Fibroblast of skin of abdomen (primary cell): Measurements from ENCODE around the gene FHOD1.

Experiments
- DNase-seq: peaks from one replicate; pipeline ENCODE4 v3.0.0-alpha.2; 2013

The FHOD1 gene

DNA sequence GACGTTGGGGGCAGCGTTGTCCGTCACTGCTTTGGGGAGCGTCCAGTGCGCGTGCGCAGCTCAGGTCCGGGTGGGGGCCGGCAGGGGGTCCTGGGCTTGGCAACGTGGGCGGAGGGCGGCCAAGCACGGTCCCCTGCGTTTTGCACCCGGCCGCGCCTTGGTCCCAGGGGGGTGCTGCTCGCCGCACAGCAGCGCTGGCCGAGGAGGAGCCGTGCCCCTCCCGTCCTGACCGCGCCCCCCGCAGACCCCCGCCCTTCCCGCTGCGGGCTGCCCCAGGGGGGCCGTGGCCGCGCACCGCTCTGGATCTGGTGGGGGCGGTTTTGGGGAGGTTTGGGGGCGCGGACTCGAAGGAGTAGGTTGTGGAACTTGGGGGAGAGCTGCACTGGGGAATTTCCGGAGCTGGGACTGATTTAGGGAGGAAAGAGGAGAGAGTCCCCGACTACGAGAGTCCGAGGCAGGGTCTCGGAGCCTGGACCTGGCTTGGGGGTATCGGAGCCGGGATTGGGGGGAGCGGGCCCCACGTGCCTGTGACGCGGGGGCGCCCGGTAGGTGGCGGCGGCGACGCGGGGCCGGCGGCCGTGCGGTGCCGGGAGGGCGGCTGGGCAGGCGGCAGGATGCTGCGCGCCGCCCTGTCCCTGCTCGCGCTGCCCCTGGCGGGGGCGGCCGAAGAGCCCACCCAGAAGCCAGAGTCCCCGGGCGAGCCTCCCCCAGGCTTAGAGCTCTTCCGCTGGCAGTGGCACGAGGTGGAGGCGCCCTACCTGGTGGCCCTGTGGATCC, 1.3 kb upstream of the FHOD1 start, which contains the start of gene SLC9A5:
TSS of gene SLC9A5 (plus strand) at position 579 of the 777 bp plus-strand sequence. CDS start at position 615, 36 bp downstream.
- DNase-seq, result no peak

DNA sequence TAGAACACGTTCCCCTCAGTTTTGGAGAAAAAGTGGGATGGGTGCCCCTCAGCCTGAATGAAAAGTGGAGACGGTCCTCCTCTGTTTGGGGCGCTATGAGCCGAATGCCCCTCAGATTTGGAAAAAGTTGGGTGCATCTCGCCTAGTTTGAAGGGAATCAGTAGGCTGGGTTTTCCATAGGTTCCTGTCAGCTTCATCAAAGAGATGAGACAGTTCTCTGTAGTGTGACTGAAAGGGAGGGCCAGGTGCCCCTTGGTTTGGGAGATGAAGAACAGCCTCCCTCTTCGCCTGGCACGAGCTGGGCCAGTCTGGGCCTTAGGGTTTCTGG, 756 bp upstream of the FHOD1 start:
- no peak for DNase-seq

DNA sequence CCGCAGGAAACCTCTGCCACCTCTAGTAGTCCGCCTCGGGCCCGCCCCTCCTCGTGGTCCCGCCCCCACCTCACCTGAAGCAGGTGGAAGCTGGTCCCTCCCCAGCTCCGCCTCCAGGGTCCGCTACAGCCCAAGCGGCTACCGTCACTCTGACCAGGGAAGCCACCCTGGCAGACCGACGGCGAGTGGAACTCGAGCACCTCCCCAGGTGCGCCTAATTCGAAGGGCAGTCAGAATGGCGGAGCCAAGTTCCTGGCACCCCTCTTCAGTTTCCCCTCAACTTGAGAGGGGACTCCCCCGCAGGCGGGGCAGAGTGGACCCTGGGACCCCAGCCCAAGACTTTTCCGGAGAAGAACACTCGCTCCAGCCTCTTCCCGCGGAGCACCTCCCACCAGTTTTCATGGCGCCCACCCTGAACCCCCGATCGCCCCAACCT, 507 bp downstream of the FHOD1 start:
- DNase-seq, result no peak

DNA sequence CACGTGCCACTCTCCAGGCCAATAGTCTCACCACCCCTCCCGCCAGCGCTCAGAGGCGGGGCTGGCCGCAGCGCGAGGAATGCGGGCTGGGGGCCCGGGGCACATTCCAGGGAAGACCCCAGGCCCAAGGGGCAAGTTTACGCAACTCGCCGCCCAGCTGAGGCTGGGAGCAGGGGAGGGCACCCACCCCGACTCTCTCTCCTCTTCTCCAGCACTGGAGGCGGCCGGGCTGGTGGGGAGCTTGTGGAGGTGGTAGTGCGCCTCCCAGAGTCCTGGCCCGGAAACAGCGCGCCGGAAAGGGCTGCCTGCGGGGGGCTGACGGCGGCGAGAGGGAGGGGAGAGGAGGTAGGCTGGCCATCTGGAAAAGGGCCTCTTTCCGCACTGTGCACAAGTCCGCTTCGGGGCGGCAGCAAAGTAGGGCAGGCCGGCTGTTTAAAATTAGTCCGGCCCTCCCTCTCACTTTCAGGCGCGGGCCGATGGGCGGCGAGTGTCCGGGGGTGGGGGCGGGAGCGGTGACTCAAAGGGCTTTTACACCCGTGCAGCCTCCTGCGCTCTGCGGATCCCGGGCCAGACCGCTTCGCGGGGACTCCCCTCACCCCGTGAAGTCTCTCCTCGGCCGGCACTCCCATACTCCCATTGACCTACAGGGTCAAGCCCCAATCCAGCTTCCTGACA, 1.1 kb downstream of the FHOD1 start:
- DNase-seq, result peak; percentile 88

DNA sequence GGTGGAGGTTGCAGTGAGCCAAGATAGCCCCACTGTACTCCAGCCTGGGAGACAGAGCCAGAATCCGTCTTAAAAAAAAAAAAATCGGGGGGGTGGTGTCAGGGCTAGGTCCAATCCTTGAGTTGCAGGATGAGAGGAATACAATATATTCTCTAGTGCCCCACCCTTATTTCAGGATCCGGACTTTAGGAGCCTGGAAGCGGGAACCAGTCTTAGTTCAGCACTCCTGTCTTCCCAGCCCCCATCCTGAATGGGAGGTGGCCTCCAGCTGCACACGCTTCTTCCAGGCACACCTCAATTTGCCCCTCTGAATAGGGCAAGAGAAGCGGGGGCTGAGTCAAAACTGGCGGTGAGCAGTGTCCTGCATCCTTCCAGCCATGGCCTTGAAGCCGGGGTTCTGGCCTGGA, 1.6 kb downstream of the FHOD1 start:
- no peak for DNase-seq

DNA sequence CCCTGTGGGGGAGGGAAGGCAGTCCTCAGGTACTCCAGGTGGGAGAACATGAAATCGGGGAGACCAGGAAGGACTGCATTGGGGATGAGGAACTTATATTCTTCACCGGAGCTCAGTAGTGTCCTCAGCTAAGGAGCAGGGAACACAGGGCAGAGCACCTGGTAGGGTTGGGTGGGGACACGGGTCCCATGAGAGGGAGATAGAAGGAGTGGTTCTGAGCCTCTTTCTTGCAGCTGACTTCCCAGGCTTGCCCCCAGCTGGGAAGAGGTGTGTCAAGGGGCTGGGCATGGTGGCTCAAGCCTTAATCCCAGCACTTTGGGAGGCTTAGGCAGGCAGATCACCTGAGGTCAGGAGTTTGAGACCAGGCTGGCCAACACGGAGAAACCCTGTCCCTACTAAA, 2.1 kb downstream of the FHOD1 start:
- DNase-seq, result no peak

DNA sequence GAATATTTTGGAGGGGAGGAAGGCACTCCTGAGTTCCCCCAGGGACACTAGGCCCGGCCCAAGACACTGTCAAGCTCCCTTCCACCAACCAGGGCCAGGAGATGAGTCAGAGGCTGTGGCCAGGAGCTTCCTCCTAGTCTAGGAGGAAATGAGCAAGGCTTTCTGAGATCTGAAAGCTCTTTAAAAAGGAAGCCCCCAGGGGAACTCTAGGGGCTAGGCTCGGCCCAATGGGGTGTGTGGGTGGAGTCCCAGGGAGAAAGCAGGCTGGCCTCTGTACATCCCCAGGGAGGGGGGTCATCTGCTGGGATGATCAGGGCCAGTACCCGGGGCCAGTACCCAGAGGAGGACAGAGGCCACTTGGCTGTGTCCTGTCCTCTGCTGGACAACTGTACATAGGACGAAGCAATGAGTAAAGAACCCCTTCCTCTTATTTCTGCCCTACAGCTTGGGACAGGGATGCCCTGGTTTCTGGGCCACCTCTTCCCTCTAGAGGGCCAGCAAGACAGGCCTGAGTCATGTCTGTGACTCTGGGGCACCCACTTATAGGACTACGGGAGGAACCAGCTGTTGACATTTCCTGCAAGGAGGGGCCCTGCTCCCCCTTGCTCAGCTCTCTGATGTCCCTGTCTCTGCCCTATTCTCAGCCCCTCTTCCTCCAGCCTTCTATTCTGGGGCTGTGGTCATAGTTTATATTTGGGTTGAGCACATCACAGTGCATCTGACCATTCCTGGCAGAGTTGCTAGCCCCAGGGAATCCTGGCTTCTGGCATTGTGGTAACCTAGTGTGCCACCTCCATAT, 2.7 kb downstream of the FHOD1 start:
- peak; percentile 91 for DNase-seq

DNA sequence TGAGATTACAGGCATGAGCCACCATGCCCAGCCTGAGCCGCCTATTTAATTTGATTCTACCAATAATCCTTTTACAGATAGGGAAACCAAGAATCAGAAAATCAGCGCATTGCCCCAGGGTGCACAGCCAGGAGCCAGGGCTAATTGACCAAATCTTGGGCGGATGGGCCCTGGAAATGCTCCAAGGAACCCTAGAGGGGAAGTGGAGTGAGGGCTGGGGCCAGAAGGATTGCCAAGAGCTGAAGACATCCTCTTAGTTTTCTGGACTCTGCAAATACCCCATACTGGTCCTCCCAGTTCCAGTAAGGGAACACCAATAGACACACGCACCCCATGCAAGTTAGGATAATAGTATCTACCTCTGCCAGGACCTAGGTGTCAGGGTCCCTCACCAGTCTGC, 3.8 kb downstream of the FHOD1 start:
- DNase-seq, result no peak

DNA sequence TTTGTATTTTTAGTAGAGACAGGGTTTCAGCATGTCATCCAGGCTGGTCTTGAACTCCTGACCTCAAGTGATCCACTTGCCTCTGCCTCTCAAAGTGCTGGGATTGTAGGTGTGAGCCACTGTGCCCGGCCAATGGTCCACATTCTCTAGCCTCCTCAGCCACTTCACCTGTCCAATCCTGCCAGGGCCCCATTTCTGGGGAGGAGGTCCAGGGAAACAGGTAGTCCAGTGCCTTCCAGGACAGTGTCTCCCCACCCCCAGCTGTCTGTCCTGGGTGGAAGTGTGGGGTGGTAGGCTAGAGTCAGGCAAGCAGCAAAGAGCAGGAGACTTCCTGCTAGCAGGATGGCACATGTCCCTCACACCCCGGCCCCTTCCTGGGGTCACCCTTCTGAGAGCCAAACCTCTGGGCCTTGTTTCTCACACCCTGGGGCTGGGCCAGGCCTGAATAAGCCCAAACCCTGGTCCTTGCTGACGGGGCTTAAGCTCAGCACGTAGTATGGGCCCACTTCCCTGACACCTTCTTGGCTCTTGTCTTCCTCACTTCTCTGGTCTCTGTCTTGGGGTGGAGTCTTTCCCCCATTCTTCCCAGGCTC, 5.0 kb downstream of the FHOD1 start:
- no peak for DNase-seq

DNA sequence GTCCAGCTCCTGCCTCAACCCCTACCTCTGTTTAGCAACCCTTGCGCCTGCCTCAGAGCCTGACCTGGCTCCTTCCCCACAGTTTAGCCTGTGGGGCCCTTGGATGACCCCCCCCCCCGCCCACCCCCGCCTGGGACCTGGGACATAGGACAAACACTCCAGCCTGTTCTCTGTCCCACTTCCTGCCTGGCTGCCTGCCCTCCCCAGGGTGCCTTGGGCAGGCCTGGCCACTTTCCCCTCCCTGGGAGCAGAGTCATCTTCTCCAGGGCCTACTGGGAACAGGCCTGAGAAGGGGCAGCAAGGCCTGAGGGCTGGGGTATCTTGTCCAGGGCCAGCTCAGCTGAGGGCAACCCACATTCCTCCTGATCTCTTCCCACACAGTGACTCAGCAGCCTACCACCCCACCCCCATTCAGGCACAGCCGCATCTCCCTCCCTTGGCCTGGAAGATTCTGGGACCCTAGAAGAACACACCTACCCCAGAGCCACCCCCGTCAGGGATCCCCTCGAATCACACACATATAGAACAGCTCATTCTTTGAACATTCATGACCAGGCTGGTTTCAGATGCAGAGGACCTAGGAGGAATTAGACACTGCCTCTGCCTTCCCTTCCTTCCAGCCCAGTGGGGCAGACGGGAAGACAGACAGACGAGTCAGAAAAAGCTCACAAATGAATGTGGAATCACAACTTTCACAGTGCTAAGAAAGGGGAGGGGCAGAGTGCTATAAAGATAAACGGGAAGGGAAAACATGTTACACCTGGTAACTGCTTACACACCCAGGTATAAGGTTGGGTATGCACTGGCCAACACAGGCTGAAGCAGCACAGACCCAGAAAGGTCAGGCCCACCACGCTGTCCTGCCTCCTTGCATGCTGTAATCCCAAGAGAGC, 6.0 kb downstream of the FHOD1 start:
- DNase-seq, result peak; percentile 84

DNA sequence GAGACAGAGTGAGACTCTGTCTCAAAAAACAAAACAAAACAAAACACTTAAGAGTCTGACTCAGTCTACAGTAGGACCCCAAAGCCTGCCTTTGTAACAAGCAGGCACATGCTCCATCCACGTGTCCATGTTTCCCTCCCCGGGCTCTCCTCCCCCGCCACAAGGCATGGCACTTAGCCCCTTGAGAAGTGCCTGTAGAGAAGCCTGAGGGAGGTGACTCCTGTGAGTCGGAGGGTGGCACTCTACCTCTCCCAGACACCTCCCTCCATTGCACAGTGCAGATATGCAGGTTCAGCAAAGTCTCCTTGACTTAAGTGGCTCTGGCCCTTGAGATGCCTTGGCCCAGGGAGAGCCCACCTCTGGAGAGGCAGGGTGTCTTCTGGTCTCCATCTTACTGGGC, 6.8 kb downstream of the FHOD1 start:
- peak; percentile 37 for DNase-seq

DNA sequence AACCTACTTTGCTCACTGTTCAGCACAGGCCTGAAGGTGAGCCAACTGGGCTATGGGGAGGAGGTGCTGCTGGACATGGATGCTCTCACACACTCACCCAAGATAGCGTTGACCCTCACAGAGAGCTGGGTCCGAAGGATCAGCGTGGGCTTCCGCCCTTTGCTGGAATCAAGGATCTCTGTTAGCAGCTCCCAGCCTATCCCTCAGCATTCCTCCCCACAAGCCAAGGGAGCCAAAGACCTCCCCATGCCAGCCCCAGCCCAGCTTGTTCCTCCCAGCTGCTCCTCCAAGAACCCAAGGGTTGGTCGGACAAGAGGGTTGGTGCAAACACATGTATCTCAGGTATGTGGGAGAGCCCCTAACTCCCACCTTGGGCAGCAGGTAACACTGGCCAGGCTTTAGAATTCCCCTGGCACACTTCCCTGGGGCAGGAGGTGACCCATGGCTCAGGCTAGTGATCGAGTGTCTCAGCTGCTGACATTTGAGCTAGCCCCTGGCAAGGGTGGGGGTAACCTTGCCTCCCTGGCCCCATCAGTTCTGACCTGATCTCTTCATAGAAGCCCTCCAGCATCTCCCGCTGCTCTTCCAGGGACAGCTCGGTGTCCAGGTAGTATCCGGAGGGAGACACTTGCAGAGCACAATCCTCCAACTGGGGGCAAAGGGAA, 8.3 kb downstream of the FHOD1 start:
- no peak for DNase-seq

DNA sequence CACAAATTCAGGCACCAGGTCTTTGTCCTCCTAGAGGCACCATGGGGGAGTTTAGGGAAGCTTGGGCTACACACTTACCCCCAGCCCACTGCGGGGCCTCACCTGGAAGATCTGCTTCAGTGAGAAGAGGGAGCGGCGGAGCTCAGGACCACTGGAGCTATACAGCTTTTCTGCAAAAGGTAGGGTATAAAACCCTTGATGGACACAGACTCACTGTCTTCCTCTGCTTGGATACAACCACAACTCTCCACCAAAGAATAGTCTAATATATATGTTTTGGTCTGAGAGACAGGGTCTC, 9.1 kb downstream of the FHOD1 start:
- no peak for DNase-seq

DNA sequence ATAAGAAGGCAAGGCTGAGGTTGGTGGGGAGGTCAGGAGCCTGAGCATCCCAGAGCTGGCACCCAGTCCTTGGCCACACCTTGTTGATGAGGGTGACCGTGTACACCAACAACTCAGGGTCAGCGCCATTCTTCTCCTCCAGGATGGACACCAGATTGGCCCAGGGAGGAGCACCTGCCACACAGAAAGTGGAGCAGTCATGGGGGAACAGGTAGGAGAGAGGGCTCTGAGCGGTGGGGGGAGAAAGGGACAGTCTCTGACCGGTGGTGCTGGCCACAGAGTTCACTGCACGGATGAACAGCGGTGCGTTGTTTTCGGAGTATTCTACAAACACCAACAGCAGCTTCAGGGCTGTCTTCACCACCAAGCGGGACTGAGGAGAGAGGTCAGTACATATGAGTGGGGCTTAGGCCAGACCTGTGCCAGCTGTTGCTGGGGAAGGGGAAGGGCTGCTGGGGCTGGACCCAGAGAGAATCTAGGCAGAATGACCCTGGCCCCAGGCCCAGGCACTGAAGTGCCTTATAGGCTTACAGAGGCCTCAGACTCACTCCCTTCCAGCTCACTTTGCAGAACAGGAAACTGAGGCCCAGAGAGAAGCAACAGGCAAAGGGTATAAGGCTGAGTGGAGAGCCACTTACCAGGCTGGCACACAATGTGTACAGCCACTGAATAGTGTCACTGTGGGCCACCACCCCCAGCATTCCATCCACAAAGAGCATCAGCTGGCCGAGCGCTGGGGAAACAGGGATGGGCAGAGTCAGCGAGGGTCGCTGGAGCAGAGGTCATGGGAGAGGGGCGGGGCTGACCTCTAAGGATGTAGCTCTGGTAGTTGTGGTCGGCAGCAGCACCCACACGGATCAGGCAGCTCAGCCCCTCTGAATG, 9.6 kb downstream of the FHOD1 start:
- no peak for DNase-seq

DNA sequence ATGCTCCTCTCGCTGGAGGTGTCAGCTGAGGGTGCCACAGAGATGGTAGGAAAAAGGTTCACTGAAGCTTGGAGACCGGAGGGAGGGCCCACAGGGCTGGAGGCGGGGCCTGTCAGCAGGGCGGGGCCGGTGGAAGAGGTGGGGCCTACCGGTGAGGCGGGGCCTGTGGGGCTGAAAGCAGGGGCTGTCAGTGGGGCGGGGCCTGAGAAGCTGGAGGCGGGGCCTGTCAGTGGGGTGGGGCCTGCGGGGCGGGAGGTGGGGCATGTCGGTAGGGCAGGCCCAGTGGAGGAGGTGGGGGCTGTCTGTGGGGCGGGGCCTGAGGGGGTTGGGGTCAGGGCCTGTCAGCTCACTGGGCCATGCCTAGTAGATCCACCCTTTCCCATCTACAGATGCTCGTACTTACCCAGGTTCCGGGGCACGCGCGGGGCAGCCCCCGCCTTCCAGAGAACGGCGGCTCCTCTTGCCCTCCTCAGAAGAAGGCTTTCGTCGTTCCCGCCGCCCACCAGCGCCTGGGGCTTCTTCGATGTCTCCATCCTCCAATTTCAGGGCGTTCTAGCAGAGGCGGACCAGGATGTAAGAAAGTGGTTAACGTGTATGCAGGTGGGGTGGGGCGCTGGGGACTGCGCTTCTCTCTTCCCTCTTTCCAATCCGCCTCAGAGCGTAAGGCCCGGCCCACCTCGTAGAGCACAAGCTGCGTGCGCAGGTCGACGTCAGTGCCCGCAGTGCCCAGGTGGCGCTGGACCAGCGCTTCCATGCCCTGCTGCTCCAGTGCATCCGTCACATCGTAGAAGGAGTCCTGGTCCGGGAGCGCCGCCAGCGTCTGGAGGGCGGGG, 10.5 kb downstream of the FHOD1 start:
- DNase-seq, result peak; percentile 34

DNA sequence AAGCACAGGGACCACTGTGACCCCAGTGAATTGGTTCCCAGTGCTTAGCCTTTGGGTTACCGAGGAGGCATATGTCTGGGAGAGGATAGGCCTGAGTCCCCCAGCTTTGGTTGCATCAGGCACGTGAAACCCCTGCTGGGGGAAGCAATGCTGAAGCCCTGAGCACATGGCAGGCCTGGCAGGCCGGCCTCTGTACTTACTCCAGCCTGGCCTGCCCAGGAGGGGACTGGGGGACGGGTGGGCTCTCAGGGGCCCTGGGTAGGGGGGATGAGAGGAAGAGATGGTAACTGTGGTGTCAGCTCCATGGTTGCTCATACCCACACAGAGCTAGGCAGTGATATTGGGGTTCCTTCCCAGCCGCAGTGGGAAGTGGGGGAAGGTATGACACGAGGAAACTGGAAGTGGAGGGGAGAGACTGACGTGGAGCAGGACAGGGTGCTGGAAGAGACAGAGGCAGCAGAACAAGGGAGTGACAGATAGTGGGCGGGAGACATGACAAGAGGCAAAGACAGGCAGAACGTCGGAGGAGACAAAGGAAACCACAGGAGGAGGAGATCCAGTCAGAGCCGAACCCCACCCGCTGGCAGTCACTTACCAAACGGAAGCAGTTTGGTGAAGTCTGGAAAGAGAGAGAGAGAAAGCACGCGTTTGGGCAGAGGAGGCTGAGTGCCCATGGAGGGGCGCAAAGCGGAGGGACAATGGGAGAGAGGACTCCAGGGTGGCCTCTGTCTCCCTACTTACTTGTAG, 11.3 kb downstream of the FHOD1 start:
- no peak for DNase-seq

DNA sequence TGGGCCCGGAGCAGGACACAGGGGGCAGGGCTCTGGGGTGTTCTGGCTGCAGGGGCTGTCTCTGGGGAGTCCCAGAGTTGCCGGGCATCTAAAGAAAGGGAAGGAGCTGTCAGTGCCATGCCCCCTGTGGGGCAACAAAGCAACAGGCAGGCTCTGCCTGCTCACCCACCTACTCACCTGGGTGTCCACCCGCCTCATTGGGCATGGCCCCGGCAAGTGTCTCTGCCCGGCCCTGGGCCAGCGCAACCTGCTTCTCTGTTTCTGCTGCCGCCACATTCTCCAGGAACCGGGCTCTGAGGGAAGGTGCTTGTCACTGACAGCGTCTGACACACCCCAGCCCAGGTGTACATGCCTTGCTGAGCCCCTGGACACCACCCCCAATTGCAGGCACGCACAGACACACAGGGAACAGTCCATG, 13.1 kb downstream of the FHOD1 start:
- no peak for DNase-seq

DNA sequence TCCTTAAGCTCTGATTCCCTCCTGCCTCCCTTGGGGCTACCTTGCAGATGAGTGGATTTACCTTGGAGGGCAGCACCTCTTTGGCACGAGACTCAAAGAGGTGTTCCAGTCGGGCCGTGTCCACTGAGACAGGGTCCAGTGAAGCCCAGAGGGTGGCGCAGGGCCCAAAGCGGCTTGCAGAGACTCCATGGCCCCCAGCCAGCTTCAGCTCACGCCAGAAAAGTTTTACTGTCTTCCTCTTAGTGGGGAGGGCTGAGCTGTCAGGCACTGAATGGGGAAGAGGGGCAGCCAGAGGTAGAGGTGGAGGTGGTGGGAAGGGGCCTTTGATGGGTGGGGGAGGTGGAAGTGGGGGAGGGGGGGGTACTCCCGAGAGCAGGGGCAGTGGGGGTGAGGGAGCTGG, 13.7 kb downstream of the FHOD1 start:
- no peak for DNase-seq
